ENCODE results near the gene ZNF90.

GRCh38 chr19:20154636-20155035, 76.8 kb downstream of the ZNF90 start:
- TF ChIP-seq YY1 (IDR thresholded peaks at IDR 0.05; ENCODE audit: low read depth, low read length) (no peak), CREB1 (IDR thresholded peaks at IDR 0.05; ENCODE audit: low read depth) (no peak), HCFC1 (IDR thresholded peaks at IDR 0.05; ENCODE audit: low read length) (no peak), SP1 (IDR thresholded peaks at IDR 0.05; ENCODE audit: low read depth, low read length) (no peak), CTCF (IDR thresholded peaks at IDR 0.05 in 2 of 3, conservative IDR thresholded peaks at IDR 0.05 in 1 of 3; ENCODE audit: control insufficient read depth in 2 of 3, extremely low read depth in 1 of 3, insufficient read depth in 1 of 3, low read depth in 3 of 3, low read length in 3 of 3) (no peak), NR2F1 (conservative IDR thresholded peaks at IDR 0.05) (no peak), SIN3A (IDR thresholded peaks at IDR 0.05; ENCODE audit: low read depth, low read length) (no peak), ZNF217 (IDR thresholded peaks at IDR 0.05) (no peak), MYC (IDR thresholded peaks at IDR 0.05; ENCODE audit: insufficient read depth, insufficient read length, insufficient replicate concordance, low read length, severe bottlenecking) (no peak), CHD4 (IDR thresholded peaks at IDR 0.05) (no peak)

Data from GM12878 (cell line).